ENCODE measurements around the gene MRPS18A. TPM values are rescaled to one million over a fixed set of nuclear protein-coding genes. Genes with fewer than 3 reads are reported as not detected.

The MRPS18A gene
- total RNA-seq, result 37.4 and 38.6 TPM in 2 replicates

DNA sequence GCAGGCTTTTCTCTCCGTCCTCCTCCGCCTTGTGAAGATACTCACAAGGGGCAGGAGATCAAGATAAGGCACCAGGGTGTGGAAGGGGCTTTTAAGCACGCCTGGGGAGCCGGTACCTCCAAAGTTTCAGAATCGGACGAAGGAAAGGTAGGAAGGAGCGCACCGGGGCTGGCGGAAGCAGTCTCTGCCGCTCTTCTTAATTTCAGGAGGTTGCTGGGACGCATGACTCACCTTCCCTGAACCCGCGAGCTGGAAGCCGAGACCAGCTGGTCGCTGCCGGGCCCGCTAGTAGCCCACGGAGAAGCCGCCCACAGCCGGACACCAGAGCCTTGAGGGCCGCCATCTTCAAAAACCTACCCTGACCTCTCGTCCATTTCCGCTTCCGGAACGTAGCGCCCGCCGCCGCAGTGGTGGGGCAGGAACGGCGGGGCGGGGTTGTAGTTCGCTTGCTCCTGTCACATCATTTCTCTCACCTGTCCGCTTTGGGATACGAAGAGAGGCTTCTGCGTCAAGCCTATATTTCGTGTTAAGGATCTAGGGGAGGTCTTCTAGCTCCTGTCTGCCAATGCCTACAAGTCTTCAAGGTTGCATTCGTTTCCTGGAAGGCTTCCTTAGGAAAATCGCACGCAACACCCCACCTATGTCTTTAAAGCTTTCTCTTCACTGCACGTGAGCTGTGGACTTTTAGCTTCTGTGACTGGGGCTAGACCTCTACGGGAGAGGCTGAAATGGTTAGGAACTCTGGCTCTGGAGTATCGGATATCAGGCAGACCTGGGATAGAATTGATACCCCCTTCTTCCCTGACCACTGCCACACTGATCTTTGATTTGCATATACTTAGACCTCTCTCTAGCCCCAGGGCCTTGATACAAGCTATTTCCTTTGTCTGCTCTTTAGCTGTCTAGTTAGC lies at the start of gene MRPS18A:
Gene MRPS18A (minus strand): TSS at position 355 of the 911 bp plus-strand sequence. CDS start 12 bp downstream, at position 343.
- intact Hi-C loops (cut with micrococcal nuclease), result no loop called here

DNA sequence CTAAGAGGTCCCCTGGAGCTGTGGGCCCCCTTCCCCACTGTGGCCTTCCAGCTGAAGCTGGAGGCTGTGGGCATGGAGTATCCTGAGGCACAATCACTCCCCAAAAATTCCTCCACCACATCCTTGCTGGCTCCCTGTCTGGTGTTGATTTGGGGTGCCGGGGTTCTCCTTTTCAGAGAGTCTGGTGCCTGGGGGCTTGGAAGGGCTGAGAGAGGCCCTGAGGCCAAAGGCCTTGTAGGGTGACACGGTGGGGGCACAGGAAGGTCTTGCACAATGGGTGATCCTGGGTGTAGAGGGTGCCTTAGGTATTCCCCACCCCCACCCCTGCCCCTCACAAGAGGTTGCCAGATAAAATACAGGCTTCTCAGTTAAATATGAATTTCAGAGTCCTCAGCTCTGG lies 49.3 kb upstream of the MRPS18A start:
- intact Hi-C loops (cut with micrococcal nuclease), result no loop called here

DNA sequence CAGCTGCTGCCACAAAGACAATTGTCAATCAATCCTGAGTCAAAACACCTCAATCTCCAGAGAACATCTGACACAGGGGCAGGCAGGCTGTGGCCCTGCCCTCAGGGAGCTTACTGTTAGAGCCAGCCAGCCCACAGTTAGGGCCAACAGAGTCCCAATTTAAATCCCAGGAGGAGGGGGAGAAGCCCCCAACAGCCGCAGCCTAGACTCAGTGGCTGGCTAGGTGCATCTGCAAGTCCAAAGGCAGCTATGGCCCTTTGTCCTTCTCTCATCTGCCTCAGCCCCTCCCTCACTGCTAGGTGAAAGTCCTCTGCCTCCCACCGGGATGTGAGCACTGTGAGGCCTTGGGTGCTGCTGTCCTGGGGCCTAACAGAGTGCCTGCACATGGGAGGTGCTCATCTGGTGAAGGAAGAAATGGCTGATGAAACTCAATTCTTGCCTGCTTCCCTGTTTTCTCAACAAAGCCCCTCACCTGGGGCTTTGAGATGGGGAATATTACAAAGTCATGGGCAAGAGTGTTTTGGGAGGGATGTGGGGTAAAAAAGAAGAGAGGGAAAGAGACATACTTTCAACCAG lies 48.7 kb upstream of the MRPS18A start:
- intact Hi-C loops (cut with micrococcal nuclease), result no loop called here

DNA sequence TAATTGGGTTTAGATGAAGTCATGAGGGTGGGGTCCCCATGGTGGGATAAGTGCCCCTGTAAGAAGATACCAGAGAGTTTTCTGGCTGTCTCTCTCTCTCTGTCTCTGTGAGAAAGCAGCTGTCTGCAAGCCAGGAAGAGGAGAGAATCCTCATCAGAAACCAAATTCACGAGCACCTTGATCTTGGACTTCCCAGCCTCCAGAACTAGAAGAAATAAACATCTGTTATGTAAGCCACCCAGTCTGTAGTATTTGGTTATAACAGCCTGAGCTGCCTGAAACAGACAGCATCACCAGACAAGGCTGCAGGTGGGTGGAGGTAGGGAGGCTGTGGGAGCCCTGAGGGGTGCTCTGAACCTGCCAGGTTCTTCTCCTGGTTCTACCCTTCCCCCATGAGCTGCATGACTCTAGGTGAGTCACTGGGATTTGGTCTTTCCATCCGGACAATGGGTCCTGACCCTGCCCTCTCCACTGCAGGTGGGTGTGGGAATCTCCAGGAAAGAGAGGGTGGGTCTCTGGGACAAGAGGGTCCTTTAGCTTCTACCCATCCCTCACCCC lies 48.1 kb upstream of the MRPS18A start:
- intact Hi-C loops (cut with micrococcal nuclease), result no loop called here

DNA sequence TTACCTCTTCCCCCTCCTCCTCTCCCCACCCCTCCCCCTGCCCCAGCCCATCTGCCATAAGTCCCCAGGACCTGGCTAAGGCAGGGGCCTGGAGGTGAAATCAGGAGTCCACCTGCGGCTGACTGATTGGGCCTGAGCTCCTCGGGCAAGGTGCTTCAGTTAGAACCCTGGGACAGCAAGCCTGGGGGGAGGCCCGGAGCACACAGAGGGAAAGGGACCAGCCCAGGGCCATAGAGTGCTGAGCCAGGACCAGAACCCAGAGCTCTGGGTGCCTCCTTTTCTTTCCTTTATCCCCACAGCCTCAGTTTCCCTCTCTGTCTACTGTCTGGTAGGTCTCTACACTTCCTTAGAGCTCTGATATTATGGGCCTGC lies 46.7 kb upstream of the MRPS18A start:
- intact Hi-C loops (cut with micrococcal nuclease), result no loop called here

DNA sequence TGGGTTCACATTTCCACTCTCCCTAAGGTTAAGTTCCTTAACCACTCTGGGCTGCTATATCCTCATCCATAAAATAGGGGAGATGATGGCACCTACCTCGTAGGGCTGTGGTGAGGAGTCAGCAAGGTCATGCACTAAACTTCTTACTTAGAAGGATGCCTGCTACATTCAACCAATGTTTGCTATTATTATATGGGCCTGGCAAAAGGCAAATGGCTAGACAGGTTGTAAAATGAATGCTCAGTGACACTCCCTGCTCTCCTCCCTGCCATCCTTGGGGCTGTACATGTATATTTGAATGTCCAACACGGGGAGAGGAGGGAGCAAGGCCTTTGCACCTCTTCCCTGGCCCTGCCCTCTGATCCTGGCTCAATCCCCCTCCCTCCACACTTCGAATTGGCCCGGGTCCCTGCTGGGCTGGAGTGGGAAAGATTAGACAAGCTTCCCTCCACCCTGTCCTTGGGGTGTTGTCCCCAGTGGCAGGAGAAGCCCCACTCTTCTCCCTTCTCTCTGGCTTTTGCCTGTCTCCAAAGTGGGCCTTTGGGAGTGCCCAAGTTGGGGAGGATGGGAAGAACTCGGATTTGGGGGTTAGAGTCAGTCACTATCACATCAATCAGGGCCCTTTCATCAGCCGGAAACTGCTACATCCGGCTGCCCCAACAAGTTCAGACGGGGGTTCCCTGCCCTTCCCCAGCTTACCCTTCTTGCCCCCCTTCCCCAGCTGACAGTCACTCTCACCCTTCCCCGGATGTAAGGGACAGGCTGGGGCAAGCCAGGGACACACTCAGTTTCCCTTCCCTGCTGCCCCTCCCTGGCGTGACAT lies 46.1 kb upstream of the MRPS18A start:
- intact Hi-C loops (cut with micrococcal nuclease), result no loop called here

DNA sequence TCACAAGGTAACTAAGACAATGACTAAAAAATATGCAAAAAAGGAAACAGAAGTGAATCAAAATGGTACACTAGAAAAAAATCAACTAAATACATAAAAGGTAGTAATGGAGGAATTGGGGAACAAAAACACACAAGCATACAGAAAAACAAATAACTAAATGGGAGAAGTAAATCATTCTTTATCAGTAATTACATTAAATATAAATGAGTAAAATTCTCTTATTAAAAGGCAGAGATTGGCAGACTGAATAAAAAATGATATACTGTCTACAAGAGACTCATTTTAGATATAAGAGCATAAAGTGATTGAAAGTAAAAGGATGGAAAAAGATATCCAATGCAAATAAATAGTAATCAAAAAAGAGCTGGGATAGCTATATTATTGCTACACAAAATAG lies 43.0 kb upstream of the MRPS18A start:
- intact Hi-C loops (cut with micrococcal nuclease), result no loop called here

DNA sequence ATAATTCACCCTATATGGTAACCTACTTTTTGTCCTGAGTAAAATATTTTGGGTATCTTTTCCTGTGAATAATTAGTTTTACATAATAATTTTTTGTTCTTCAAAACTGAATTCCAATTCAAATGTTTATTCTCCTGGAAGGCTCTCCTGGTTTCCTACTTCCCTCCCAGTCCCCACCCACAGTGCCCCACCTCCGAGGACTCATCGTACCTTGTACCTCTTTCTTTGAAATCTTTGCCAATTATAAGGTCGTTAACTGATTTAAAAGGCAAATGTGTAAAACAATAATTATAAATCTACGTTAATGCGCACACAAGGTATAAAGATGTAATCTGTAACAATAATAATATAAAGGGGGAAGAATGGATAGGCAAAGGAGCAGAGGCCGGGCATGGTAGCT lies 41.9 kb upstream of the MRPS18A start:
- intact Hi-C loops (cut with micrococcal nuclease), result no loop called here

DNA sequence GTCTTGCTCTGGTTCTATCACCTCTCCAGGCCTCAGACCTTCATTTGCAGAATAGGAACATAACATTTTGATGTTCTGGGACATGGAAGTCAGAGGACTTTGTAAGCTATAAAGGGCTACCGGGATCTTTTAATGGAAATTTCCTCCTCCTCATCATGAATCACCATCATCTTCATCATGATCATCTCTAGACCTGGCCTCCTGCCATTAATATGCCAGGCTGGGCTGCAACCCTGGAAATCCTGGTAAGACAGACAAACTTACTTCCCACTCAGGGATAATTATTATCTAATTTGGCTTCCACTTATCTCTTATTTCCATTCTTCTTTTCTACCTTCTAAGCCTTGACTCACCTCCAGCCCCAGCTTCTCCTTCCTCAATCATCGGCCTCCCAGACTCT lies 41.0 kb upstream of the MRPS18A start:
- intact Hi-C loops (cut with micrococcal nuclease), result no loop called here

DNA sequence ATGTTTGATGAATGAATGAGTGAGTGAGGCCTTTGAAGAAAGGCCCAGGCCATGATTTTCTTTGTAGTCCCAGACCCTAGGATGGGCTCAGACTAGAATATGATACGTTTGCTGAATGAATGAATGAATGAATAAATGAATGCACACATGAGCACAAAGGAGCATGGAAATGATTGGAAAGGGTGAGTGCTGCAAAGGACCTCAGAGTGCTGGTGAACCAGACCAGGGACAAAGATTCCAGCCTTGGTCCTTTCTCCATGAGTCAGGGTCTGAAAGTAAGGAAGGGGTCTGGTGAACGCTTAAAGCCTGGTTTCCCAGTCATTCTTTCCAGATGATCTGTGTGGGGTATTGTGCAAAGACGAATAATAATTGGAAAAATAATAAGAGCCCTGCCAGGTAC lies 40.0 kb upstream of the MRPS18A start:
- intact Hi-C loops (cut with micrococcal nuclease), result no loop called here

DNA sequence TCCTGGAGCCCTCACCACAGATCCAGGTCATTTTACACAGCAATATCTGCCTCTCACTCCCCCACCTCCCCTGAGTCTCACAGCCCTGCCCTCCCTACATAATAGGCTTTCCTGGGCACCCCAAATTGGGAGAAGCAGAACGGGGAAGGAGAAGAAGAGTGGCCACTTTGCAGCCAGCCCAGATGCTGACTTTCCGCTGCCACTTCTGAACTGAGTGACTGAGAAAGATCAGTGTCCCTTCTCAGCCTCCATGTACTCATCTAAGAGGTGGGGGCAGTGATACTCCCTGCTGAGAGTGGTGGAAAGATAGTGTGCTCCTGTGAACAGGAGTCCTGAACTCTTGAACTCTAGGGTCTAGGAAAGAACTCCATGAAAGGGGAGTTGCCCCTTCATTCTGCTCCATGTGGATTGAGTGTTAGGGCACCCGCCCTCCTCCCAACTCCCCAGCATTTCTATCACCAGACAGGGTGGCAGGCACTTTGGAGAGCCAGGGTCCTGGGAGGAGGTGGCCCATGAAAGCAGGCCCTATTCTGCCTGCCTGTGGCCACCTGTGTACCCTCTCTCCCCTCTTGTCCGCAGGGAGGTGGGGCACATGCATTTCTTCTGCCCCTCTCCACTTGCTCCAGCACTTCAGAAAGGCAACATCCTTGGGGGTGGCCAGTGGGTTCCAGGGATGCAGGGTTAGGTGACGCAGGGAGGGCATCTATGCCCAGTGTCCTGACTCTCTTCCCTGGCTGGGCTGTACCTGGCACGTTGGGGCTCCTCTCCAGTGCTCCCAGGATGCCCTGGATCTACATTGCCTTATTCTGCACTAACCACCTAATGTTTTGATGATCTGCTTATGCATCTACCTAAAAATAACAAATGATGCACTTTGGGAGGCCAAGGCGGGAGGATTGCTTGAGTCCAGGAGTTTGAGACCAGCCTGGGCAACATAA lies 38.3 kb upstream of the MRPS18A start:
- intact Hi-C loops (cut with micrococcal nuclease), result no loop called here

DNA sequence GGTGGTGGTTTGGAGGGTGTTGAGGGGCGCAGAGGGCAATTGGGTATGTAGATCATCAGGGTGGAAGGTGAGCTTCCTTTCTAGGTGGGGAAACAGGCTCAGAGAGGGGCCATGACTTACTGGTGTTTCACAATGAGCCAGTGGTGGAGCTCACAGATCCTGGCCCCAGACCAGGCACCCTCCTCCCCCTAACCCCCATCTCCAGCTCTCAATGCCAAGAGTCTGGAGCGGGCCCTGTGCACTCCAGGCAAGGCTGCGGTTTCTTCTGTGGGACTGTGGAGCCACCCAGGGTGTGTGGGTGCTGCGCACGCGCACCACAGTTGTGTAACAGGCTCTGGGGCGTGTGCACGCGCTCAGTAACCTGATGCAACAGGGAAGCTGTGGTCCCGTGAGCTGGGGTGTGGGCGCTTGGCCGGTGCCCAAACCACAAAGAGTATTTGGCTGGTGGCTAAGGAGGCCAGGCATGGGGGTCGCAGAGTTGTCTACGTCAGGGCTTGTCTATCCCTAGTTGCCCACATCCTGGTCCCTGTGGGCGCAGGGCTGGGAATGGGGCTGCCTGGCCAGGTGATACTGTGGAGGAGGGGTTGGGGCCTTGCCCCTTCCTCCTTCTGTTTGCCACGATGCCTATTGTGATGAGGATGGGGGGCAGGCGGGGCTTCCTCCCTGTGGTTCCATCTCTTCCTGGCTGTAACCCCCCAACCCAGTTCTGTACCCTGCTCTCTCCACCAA lies 37.5 kb upstream of the MRPS18A start:
- intact Hi-C loops (cut with micrococcal nuclease), result loop anchor here (1.0 kb wide), 4 partner anchors 45 to 354 kb away; partner anchors contain the start of gene VEGFA

DNA sequence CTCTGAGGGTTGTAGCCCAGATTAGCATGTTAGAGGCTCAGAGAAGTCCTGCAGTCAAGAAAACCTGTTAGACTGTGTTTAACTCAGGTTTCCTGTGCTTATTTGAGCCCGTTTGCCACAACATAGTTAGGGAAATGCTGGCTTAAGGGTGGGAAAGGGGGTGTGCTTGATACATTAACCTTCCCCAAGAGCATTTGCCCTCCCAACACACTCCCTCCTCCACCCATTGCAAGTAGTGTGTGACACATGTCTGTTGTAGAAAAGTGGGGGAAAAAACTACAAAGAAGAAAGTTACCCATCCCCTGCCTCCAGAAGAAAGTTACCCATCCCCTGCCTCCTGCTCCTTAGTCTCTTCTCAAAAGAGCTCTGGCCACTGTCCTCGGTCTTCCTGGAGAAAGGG lies 36.8 kb upstream of the MRPS18A start:
- intact Hi-C loops (cut with micrococcal nuclease), result loop anchor here (1.0 kb wide), 4 partner anchors 46 to 355 kb away; partner anchors contain the start of gene VEGFA

DNA sequence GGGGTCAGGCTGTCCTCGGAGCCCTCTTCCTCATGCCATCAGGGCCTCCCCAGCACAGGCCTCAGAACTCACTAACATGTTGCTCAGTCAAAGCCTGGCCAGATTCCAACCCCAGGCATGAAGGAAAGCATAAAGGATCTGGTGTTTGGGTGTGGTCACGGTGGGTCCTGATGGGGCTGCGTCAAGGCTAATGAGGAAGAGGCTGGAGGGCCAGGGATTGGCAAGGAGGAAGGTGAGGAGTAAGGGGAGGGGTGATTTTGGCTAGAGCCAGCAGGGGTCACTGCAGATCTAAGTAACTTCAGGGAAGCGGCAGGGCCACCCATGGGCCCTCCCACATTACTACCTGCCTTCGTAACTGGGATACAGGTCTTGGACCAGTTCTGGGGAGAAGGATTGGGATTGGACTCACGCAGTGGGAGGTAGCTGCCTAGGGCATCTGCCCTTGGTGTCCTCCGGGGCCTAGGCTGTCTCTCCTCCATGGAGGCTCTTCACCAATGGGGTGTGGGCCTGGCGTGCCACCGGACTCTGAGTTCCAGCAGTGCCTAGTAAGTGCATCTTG lies 36.2 kb upstream of the MRPS18A start:
- intact Hi-C loops (cut with micrococcal nuclease), result loop anchor here (1.0 kb wide), 4 partner anchors 46 to 355 kb away; partner anchors contain the start of gene VEGFA

DNA sequence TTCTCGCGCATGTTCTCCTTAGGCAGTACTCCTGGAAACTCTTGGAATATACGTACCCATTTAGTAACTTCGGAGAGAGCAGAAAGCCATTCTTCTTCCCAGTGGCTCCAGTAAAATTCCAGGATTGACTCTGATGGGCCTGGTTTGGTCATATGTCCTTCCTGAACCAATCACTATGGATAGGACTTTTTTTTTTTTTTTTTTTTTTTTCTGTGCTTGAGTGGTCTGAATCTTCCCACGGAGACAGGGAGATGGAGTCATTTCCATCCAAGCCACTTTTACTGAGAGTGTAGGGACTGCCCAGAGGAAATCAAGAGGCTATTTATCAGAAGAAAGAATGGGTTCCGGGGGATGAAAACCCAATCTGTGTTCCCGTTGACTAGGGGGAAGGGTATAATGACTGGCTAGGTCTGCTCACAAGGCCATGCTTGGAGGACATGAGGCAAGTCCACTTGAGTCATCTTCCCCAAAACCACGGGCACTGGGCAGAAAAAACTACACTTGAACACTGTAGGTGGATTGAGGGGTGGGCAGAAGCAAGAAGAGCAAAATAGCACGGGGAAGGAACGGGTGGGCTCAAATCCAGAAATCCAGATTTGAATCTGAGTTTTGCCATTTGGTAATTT lies 35.4 kb upstream of the MRPS18A start:
- intact Hi-C loops (cut with micrococcal nuclease), result no loop called here

DNA sequence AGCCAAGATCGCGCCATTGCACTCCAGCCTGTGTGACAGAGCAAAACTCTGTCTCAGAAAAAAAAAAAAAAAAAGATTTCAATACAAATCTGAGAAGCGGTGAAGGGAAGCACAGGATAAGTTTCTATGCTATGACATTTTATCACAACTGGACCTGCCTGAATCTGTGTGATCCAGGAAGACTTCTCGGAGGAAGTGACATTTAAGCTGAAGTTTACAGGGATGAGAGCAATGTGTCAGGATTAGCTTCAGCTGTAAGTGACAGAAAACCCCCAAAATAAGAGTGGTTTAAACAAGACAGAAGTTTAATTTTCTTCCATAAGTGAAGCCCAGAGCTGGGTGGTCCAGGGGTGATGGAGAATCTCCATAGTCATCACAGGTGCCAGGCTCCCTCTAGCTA lies 33.4 kb upstream of the MRPS18A start:
- intact Hi-C loops (cut with micrococcal nuclease), result no loop called here

DNA sequence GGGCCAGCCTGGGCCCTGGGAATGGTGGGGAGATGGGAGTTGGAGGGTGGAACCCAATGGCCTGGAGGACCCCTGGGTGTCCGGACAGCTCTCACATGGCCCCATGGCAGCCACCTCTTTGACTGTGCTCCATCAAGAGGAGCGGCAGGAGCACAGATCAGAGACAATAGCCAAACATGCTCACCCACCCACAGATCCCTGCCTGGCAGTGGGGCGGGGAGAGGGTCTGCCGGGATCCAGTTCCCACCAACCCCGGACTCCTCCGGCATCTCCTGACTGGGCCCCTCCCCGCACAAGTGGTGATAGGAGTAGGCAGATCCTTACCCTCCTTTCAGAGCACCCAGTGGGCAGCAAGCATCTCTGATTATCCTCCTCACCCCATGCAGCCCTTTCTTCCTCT lies 31.9 kb upstream of the MRPS18A start:
- intact Hi-C loops (cut with micrococcal nuclease), result no loop called here

DNA sequence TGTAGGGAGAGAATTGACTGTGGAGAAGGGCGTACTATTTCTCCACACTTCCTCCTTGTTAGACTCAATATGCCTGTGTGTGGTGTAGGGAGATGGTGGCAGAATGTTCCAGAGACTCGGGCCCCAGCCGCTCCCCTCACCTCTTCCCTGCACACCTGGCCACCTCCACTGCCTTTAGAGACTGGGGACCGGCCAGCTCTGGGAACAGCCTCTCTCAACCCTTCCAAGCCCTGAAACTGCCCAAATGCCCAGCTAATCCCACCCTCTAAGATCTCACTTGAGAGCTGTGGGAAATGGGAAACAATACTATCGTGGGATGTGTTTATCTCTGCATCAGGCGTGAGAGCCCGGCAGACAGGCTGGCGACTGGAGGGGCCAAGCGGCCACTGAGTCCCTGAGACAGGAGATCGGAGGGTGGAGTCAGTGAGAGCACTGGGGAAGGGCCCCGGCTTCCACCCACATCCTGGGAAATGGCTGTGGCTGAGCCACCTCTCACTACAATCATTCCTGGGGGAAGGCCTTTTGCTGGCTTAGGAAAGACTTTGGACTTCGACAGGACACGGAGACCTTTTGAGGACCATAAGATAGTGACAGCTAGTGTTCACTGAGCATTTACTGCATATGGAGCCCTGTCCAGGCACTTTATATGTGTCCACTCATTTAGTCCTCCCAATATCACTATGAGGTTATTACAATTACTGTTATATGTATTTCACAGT lies 31.0 kb upstream of the MRPS18A start:
- intact Hi-C loops (cut with micrococcal nuclease), result no loop called here
